Superior temporal gyrus (tissue), 1 donor: ENCODE measurements around the gene BCAS3.

Source experiments
- DNase-seq: peaks from one replicate; pipeline ENCODE4 v3.0.0-alpha.2; 2016; ENCODE audit errors: extremely low spot score

The BCAS3 gene

DNA sequence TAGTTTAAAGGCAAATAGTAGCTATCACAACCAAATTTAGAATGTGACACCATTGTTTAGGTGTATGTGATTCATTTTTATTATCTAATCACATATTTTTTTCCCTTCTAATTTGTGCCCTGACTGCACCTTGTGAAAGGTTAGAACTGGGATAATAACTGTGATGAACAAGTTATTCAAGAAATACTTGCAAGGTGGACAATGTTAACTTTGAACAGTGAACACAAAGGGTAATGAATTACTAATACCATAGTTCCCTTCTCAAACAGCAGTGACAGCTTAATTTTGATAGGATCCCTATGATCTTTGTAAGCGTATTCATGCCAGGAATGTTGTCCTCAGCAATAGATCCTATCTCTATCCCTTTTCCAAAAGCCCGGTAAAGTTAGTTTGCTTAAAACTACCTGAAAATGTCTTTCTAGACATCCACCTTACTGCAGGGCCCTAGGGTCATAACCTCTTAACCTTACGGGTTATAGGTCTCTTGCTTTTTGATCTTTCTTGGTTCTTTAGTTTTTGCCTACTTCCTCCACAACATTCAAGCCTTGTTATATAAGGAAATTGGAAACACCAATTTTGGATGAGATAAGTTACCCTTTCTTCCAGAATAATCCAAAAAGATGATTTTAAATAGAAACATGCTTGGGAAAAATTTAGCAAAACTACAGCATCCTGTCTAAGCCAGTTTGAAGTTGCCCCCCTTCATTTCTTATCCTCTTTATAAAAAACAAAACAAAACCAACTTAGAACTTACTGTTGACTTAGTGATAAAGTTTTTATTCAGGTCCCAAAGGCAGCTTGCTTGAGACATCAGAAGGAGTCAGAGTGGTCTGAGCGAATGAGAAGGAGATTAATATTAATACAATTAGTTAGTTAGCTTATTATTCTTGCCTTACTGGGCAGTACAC is 522.0 kb downstream of the BCAS3 start:
- no peak for DNase-seq

DNA sequence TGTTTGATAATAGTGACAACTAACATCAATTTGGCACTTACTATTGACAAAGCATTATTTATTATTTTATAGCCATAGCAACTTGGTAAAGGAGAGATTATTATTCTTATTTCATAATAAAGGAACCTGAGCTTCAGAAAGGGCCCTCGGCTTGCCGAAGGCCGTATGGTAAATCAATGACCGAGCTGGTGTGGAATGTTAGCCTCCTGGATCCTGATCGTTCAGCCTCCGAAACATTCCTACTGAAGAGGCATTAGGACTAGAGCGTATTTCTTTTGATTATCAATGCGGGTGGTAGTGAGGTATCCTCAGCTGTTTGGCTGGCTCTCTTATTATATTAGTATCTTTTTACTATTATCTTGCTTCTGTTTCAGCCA is 522.7 kb downstream of the BCAS3 start:
- DNase-seq = no peak

DNA sequence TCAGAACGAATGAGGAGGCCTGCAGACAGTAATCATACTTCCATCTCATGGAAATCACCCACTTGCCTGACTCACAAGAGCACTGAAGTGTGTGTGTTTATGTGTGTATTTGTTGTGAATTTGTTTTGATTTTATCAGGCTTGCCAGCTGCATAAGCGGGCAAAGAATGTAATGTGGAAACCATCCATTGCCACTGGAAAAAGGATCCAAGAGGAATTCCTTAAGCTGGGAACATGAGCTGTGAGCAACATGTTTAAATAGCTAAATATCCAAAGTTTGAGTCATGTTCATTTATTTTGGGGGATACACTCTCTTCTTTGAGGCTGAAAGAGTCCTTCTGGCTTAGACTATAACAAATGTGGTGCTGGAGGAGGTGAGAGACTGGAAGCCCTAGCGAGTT is 523.6 kb downstream of the BCAS3 start:
- DNase-seq = no peak

DNA sequence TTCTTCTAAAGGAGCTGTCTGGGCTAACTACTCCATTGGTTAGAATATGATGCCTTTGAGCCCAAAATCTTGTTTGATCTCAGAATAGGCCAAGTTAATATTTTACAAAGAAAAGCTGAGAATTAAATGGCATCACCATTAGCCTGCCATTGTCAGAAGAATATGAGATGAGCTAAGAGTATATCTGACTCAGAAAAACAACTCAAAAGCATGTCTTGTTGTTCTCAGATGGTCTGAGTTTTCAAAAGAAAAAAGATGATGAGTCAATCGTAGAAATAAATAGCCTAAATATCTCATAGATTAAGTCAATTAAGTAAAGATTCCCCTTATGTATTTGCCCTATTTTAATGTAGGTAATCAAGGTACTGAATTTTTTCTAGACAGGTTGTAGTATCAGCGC is 524.9 kb downstream of the BCAS3 start:
- DNase-seq = no peak

DNA sequence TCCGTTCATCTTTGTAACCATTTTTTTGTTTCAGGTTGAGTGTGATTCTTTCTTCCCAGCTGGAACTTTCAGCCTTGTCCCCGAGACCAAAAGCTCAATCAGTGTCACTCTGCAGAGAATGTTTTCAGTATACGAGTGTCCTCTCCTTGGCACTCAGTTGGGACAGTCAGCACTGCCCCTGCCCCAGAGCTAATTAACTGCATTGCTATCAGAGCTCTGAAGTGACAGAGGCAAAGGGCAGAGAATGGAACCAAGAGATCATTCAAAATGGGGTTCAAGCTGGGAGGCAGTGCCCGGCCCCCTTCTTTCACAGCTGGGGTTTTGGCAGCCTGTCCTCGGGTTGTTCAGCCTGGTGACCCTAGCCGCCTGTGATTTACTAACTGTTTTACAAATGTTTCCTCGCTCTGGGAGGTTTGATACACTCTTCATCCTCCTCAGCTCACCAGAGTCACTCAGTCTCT is 526.0 kb downstream of the BCAS3 start:
- no peak for DNase-seq

DNA sequence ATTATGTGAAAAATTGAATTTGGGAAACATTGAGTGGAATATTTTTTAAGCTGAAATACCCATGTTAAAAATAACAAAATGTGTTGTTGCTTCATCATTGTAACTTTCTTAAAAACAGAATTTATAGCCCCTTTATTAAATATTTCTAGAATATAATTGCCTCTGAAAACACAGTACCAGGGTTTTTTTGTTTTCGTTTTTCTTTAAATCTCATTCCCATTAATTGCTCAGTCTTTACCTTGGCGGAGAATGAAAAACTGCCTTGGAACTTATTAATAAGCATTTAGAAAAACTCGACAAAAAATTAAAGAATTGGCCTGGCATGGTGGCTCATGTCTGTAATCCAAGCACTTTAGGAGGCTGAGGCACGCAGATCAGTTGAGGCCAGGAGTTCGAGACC is 526.8 kb downstream of the BCAS3 start:
- DNase-seq = no peak

DNA sequence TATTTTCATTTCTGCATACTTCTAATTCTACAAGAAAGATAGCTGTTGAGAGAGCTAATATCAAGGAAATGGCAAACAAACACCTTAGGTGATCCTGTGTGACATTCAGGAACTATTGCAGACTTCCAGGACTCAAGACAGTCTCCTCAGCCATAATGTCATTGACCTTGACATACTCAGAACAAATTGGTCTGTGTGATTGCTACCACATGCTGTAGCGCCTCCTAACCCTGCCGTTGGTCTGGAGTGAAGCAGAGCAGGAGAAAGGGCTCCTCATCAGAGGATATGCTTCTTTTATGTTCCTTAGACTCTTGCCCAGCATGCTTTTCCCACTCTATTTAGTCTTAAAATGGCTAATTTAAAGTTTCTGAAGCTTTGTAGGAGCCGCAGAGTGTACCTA is 527.8 kb downstream of the BCAS3 start:
- DNase-seq = no peak

DNA sequence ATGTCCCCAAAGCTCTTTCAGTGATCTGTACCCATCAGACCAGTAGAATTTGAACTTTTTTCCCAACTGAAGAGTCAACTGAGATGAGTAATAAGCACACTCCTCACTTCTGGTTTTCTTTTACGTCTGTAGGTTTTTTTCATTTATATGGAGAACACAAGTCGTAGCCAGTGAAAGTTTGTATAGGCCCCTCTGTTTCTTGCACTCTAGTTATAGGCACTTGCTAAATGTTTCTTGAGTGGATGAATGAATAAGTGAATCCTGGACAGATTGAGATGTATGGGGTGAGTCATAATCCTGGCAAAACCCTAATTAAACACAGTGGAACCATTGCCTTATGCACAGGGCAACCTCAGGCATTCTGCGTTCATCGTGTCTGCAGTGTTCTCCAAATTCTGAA is 528.3 kb downstream of the BCAS3 start:
- no peak for DNase-seq

DNA sequence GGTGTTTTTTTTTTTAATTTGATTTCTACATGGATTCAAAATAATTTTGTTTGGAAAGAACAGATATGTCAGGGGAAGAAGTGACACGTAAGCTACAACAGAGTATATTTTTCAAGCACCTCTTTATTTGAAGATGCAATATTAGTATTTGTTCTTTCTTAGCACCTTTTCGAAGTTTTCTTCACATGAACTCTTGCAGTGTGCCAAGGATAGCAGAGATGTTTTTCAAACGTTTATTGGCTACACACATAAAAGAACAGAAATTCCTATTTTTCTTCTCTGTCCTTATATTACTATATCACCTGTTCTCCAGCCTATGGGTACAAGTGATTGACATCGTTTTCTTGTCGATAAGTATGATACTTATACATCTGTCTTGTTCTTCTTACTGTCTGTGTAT is 529.3 kb downstream of the BCAS3 start:
- DNase-seq = no peak

DNA sequence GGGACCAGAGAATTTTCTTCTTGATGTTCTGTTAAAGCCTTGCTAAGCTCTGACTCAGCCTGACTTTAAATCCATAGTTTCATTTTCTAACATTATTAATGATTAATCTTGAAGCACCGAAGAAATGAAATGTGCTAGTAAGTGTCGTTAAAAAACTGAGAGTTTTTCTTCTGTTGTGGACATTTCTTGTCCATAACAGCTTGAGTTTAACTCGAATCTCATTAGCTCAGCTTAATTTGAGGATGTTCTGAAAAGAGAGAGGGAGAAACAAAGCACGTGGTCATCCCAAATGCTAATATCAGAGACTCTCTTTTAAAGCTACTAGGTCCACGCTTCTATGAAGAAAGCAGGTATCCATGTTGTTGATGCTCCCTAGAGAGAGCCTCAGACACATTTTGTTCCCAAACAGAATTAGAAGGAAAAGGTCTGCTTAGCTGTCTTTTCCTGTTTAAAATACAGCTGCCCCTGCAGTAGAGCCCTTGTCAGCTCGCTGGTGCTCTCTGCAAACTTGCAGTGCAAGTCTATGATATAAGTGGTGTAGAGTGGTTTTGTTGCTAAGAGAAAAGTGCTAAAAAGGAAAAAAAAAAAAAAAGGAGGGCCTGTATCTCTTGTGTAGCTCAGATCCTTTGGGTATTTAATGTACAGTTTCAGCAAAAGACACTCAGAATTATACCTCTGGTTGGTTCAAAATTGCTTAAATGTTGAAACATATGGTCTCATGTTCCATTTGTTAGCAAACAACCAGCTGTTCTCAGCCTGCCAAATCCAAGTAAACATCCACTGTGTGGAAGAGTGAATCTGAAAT is 530.9 kb downstream of the BCAS3 start:
- DNase-seq = peak; percentile 71

DNA sequence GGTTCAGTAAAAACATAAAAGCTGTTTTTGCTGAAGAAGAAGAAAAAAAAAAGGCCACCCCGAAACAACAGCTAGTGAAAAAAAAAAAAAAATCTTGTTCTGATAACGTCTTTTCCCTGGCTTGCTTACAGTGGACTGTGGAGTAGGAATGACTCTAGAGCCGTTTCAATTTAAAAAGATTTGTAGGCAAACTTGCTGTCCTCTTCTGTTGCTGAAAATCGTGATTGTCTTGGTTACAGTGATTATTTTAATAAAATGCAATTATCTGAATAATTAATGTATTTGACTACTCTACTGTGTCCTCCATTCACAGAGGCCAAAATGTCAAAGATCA is 531.4 kb downstream of the BCAS3 start:
- no peak for DNase-seq

DNA sequence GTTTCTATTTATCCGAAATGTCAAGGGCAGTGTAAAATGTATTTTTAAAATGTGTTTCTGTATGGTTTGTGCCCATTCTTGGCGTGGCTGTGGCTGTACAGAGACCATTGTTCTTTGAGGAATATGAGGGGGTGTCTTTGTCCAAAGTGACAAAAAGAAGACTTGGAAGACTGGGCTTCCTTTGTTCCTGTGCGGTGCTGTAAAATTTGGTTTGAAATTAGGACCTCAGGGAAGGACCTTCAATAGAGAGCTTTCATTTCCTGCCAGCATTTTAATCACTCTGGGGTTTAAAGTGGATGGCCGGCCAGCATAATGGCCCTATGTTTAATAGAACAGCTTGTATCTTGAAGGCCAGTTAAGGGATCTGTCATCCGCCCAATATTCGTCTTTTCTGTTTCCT is 531.9 kb downstream of the BCAS3 start:
- DNase-seq = peak; percentile 79

DNA sequence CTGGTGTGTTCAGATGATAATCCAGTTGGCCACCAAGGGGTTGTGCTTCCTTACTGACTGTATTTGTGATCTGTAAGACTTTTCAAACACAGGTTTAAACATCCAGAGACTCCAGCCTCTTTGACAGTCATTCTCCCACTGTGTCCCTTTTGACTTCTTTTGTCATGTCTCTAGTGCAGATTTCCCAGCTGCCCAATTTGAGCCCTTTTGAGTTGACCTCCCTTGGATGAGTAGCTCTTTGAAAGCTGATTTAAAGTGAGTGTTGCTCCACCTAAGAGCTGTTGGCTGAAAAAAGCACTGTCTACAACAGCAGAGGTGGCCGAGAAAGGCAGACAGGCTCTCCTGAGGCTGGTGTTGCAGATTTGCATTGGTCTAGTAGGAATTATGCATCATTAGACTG is 533.6 kb downstream of the BCAS3 start:
- DNase-seq = no peak

DNA sequence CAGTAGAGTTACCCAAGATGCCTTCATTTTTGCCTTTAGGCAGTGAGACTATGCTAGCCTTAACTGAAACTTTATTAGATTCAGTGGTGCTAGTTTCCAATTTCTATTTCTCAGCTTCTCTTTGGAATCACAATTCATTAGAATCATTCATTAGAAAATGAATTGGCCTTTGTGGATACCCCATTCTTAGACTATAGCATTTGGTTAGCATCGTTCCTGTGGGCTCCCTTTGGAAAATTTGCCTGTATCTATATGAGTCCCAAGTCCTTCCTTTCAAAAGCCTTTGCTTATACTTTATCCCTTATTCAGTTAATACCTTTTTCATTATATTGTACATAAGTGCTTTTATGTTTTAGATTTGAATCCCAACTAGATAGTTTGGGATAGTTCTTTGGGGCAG is 535.0 kb downstream of the BCAS3 start:
- no peak for DNase-seq

DNA sequence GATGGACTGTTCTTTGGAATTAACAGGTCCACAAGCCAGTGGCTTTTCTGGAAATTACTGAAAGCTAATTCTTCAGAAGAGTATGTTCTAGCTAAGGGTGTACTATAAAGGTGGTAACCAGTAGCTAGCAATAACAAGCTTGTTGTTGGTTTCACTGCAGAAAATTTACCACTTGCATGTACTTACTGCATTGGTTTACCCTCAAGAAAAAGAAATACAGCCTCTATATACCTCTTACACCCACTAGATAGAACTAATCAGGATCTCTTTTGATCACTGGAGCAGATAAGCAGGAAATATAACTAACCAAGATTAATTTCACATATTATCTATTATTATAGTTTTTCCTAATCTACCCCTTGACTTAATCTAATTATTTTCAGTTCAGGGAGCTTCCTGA is 537.1 kb downstream of the BCAS3 start:
- no peak for DNase-seq

DNA sequence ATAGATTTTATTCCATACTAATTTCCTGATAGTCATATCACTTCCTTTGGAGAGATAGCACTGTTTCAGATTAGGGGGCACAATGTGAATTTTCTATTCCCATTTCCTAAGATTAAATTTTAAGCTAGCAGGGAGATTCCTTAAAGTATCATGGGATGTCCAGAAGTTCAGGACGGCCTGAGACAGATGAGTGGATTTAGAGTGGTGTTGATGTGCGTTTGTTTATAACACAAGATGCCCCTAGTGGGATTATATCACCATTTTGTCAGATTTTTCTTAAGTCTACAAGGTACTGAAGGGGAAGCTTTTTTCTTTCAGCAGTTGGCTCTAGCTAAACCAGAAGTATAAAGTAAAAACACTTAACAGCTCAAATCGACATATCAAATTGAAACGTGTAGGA is 538.4 kb downstream of the BCAS3 start:
- no peak for DNase-seq

DNA sequence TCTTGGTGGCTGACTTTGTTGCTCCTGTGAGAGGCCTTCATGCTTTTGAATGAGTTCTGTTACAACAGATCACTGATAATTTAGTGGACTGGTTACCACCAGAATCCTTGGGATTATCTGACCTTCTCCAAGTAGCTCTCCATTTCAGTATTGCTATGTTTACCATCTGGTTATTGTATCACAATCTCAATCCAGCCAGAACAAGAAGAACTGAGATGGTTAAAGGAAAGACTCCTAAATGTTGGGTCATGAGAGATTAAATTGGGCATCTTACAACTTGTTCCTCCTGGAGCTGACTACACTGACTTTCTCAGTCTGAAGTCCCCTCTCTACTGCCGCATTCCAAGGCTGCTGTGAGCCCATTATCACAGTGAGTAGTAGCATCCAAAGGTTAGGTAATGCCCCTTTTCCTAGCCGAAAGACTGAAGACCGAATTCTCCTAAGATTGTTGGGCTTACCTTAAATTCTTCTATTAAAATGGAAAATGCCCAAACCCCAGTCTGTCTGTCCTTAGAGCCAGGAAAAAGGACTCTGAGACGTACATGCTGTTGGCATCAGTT is 540.3 kb downstream of the BCAS3 start:
- no peak for DNase-seq

DNA sequence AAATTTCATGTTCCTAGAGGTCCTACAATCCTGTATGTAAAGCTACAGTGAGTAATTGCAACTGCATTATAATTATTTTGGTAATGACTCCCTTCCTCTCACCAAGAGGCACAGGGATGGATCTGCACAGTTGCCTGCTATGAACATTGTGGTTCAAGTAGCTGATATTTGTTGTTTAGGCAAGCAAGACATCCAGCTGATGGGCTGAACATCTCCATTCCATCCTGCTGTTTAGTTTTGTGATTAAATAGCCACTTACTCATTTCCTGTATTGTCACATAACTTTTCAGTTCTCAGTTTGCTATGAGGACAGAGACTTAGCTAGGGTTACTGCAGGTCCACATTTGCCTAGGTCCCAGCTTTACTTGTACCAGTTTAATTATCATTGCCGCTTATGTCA is 540.8 kb downstream of the BCAS3 start:
- DNase-seq = no peak

DNA sequence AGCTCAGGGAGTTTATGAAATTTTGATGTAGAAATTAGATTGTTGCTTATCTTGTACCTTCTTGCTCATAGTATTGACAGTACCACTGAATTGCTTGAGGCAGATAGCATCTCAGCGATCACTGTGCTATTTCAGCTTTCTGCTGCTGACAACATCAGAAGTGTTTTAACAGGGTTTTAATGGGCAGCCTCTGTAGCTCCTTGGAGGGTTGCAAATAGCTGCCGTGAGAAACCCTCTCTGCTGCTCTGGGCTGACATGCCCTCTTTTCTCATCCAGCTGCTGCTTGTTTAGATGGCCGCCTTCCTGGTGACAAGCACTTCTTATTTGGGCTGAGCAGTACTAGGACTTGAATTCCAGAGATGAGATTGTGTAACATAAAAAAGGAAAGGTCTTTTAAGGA is 541.8 kb downstream of the BCAS3 start:
- DNase-seq = no peak

DNA sequence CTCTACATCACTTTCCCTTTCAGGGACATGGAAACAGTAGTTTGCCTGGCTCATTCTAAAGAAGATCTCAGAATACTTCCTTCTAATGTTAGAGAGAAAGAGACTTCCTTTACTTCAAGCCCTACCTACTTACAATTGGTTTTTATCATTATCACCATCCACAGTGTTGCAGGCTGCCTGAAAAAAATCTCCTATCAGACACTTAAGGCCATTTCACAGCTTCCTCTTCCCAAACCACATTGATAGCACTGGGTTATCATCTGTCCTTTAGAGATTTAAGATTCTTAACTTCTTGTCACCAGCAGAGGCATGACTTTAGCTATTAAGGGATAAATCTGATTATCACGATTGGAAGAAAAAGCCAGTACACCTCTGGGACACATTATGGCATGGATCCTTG is 543.5 kb downstream of the BCAS3 start:
- no peak for DNase-seq

DNA sequence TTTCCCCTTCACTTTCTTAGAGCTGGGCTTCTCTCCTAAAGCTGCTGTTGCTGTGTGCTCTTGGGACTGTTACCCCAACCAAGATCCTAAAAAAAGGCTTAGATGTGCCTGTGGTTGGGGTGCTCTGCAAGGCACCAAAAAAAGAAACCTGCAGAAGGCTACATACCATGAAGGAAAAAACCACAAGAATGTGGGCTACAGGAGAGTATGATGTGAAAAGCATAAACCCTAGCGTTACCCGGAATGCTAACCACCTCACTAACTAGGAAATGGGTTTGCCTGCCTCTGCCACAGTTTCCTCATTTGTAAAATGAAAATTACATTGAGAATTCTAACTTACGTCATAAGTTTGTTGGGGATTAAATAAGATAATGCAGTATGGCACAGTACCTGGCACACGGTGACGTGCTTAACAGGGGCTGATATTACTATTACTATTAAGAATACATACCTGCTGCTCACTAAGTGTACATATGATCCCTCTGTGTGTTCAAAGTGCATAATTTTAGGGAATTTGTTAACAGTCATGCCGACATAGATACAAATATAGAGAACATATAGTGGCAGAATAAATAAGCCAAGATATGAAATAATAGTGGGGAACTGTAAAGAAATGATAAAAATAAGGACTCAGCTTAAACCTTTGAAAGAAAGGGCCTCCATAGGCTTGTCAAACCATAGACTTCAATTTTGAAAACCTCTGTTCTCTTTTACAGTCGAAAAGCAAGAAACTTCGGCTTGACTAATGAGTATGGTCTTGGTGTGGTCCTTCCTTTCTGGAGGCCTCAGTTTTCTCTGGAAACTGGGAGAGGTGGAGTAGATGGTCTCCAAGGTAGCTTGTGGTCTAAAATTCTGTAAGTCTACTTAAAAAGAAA is 544.2 kb downstream of the BCAS3 start:
- no peak for DNase-seq

DNA sequence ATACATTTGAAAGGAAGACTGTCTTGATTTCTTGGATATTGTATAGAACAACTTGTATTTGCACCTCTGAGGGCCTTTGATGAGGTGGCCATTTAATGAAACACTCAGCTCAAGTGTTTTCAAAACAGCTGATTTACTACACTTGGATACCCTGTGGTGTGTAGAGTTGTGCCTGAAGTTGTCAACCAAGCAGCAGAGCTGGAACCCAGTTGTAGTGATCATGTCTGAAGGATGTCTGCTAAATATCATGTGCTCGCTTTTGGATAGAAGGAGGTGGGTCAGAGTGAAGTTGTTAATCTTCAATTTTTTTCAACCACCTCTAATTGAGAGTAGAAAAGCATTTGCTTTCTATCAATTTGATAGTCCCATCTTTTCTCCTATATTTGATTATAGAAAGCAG is 546.1 kb downstream of the BCAS3 start:
- DNase-seq = no peak
